HG02970 (cell line): ENCODE measurements around the gene SIRT3.
"Not testable (repeated sequence)": the region's sequence is repeated elsewhere in the genome, so short reads cannot be mapped to it uniquely, and the experiment has no call there.

Source experiments
- ATAC-seq: cut with Tn5 transposase; IDR thresholded peaks from one replicate; pipeline ENCODE4 v1.9.1; 2021; ENCODE audit warnings: mild to moderate bottlenecking, moderate library complexity, moderate number of reproducible peaks; ENCODE audit not compliant: unreplicated experiment, low FRiP score

The SIRT3 gene

DNA sequence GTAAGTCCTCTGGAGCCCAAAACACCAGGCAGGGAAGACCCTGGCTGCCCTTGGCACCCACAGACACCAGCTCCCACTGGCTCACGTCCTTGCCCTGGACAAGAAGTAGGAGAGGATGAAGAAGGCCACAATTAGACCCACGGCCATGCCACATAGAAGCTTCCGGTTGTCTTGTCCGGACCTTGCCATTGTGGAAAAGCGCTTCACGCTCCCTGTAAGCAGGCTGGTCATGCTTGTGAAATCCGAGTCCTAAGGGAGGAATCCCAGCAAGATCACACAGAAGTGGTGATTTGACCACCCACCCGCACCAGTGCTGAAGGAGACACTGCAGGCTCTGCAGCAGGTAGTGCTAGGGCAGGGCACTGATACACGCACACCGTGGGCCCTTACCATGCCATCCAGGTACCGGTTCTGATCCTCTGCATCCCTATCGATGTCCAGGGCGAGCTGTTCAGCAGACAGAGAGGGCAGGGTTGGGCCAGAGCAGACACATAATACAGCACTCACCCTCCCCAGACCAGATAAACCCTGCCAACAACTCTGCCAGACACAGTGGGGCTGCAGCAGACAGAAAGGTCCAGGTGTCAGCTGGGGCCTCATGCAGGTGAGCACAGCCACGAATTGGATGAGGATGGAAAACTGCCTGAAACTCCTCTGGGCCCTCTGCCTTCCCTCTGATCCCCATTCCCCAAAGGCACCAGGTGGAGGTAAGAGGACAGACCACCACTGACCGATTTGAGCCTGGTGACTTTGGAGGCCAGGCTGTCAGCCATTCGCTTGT lies 30.7 kb downstream of the SIRT3 start:
- no peak for ATAC-seq

DNA sequence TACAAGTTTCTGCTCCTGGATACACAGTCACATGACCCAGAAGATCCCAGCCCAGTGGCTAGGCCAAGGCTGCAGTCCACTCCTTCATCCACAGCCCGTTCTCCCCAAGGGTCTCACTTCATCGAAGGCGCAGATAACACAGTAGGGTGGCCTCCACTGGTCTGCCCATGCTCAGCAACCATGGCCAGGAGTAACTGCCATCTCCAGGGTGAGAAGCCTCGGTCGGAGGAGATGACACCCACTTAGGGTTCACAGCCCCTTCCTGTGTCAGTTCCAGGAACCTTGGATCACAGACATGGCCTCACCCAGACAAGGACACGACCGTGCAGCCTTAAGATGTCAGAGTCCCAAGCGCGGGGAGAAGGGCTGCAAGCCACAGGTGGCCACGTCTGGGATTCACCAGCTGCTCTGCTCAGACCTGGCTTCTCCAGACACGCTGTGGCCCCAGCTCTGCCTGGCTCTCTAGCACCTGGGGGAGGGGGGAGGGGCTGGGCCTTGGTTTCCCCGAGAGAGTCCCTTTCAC lies 31.5 kb downstream of the SIRT3 start:
- ATAC-seq: no peak

DNA sequence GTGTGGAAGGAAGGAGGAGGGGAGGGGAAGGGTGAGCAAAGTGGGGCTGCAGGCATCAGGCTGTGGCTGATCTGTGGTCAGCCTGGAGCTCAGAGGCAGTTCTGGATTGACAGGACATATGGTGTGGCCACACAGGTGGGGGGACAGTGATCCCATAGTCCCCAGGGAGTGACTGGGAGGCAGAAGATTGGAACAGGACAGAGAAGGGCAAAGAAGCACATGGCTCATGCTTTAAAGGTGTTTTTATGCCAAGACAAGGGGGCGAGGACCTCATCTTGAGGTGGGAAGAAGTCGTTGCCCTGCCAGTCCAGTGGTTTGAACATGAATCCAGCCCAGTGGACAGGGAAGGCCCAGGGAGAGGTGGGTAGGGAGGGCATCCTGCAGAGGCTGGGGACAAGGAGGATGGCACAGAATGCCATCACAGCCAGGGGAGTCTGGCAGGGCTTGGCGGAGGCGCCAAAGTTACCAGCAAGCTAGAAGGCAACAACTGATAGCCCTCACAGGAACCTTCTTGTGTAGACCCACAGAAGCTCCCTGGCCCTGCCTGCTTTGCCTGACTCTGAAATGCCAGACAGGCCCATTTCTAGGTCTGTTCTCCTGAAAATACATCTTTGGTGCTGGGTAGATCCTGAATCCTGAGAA lies 32.1 kb downstream of the SIRT3 start:
- no peak for ATAC-seq

DNA sequence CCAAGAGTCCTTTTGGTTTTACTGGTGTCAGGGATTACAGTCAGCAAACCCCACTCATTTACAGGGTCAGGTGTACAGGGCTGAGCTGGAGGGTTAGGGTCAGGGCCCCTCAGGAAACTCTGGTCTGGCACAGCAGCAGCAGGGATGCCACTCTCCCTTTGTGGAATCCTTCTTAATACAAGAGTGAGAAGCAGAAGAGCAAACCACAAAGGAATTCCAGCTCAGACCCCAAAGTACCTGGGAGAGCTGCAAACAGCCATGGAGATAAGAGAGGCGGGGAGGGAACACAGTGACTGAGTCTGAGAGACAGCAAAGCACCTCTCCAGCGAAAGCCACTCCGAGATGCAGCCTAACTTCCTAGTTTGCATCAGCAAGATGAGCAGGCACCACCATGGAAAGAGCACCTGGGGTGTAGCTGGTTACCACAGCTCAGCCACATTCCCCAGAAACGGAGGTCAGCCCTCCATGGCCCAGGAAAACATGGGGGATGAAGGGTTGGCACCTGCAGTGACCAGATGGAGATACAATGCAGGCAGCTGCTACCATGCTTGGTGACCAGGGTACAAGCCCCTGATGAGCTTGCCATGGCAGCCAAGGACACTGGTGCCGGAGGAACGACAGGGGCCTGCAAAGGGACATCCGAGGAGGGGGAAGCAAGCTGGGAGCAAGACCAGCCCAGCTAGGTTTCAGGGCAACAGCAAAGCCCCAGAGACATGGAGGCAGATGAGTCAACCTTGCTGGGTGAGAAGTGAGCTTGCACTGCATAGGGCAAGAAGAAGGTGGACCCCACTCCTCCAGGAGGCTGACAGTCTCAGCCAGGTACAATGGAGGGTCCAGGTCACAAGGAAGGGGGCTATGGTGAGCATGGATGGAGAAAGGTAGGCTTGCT lies 32.8 kb downstream of the SIRT3 start:
- ATAC-seq: no peak

DNA sequence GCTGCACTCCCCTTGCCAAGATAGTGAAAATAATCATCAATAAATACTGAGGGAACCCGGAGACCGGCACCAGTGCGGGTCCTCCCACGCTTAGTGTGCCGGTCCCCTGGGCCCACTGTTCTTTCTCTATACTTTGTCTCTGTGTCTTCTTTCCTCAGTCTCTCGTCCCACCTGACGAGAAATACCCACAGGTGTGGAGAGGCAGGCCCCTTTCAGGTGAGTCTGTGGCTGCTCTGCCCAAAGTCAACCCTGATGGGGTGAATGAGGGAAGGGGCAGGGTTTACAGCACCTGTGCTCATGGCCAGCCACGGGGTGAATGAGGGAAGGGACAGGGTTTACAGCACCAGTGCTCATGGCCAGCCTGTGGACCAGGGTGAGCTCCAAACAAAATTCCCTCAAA lies 33.7 kb downstream of the SIRT3 start:
- ATAC-seq: no peak

DNA sequence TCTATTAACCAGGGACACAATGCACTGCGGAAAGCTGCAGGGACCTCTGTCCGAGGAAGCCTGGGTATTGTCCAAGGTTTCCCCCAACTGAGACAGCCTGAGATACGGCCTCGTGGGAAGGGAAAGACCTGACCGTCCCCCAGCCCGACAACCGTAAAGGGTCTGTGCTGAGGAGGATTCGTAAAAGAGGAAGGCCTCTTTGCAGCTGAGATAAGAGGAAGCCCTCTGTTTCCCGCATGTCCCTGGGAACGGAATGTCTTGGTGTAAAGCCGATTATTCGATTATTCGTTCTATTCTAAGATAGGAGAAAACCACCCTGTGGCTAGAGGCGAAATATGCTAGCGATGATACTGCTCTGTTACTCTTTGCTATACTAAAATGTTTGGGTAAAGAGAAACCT lies 34.2 kb downstream of the SIRT3 start:
- ATAC-seq: no peak

DNA sequence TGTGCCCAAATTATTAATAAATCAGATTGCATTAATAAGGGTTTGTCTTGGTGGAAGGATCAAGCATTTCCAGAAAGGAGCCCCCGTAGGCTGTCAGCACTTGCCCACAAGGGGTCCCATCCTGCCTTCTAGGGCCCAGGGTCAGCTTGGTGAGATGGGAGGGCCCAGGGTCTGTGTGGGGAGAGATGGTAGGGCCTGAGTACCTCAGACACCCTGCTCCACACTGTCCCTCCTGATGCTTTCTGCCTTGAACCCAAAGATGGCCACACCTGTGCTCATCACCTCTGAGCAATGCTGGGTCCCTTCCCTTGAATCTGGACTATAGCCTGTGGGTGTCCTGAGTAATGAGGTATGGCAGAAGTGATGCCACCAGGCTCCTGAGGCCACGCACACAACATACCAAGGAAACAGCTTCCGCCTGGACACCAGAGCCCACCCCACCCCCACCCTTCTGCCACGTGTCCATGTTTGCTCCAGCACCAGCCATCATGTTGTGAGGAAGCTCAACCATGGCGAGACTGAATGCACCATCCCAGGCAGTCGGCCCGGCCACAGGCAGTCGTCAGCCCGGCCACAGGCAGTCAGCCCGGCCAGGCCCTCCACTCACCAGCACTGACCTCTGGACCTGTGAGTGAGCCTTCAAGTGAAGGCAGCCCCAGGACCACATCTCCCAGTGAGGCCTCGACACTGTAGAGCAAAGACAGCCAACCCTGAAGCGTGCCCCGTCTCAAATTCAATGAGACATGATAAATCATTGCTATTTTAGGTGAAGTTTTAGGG lies 35.7 kb downstream of the SIRT3 start:
- no peak for ATAC-seq

DNA sequence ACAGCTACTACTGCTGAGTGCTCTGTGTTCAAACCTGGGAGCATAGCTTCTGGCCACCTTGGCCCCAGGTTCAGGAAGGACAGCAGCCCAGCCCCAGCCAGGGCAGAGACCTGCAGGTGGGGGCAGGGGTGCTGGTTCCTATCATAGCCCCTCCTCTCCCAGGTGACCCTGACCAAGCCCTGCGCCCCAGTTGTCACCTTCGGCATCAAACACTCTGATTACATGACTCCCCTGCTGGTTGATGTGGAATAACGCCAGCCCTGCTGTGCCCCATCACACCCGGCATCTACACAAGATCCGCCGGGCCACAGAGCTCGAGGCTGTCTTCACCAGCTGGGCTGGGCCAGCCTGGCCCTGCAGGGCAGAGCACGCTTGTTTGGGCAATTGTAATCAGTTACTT lies 36.4 kb downstream of the SIRT3 start:
- no peak for ATAC-seq

DNA sequence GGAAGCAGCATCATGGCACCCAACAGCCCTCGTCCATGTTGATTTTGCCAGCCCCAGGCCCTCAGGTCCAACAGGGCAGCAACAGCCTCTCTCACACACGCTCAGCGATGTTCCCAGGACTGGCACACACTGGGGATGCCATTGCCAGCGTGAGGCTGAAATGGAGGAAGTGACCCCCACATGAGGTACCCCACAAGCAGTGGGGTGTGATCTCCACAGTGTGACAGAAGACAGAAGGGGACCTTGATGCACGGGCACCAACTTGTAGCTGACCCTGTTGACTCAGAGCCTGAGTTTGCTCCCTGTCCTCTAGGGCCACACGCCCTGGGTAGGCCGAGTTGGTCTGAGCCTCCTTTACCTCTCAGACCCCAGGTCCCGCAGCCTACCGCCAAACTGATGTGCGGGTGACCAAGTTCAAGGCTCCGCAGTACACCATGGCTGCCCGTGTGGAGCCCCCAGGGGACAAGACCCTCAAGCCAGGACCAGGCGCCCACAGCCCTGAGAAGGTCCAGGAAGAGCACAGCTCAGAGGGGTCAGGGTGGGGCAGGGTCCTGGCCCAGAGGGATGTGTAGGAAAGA lies 37.0 kb downstream of the SIRT3 start:
- ATAC-seq: no peak

DNA sequence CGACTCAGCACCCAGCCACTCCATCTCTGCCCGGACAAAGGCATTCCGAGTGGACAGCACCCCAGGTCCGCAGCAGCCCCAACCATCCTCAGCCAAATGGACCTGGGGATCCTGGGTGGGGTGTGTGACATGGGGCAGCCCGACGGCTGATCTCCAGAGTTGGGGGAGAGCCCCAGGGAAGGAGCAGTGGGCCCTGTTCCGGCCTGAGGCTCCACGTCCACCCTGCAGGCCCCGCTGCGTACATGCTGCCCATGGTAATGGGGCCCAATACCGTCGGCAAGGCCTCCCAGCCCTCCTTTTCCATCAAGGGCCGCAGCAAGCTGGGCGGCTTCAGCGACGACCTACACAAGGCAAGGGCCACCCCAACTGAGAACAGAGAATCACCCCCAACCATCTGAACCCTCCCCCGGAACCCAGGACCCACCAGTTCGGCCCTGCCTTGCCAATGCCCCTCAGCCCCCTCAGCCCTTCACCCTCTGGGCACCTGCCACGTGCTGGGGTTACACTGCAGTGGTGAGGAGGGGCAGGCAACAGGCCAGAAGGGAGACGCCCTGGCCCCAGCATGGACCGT lies 37.8 kb downstream of the SIRT3 start:
- ATAC-seq: no peak

DNA sequence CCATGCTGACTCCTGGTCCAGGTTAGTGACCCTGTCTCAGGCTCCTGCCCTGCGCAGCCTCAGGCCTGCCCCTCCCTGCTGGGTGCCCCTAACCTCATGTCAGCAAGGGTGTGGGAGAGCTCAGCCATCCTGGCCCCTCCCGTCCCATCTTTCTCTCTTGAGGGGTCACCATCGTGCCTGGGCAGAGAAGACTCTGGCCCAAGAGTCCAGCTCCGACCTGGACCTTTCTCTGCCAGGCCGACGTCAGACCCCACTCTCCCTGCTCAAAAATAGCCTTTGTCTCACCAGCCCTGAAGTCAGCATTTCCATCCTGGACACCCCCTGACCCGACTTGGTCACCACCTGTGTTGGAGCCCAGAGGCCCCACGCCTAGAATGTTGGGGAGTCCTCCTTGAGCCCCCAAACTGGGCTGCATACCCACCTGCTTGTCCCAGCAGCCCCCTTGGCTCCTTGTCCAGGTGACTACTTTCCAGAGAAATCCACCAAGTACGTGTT lies 38.4 kb downstream of the SIRT3 start:
- no peak for ATAC-seq

DNA sequence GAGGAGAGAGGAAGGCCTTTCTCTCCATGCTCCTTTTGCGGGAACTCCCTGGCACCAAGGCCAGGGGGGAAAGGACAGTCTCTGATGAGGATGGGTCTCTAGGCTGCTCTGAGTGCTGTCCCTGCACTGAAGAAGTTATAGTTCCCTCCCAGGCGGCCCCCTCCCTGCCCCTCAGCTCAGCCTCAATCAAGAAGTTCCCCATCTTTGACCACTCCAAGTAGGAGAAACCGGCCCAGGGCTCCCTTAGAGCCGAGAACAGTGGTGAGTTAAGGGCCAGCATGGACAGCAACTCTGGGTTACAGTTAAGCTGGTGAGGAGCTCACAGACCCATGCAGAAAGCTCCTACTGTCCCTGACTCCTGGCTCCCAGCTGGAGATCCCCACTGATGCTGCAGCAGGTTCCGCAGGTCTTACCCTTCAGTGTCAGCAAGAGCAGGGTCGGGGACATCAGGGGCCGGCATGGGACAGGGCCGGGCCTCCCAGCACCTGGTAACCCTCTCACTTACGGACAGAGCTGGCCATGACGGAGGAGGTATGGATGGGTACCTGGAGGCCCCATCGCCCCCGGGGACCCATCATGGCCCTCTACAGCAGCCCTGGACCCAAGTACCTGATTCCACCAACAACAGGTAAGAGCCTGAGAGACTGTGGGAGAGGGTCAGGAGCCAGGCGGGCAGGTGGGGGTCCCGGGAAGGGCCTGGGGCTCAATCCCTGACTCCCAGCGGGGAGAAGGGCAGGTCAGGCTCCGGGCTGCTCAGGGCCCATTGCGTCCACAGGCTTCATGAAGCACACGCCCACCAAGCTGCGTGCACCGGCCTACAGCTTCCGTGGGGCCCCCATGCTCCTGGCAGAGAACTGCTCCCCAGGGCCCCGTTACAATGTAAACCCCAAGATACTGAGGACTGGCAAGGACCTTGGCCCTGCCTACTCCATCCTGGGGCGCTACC lies 39.1 kb downstream of the SIRT3 start:
- ATAC-seq: no peak

DNA sequence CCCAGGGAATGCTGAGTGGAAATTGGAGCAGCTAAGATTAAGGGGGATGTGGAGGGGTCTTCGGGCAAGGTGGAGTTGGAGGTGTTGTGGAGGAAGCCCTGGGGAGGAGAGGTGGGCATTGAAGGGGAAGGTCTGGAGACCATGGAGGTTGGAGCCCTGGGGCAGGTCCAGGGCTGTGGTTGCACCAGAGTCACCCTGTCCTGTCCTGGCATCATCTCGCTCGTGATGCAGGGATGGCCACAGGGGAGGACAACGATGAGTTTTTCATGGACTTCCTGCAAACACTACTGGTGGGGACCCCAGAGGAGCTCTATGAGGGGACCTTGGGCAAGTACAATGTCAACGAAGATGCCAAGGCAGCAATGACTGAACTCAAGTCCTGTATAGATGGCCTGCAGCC lies 42.7 kb downstream of the SIRT3 start:
- ATAC-seq: not testable (repeated sequence)

DNA sequence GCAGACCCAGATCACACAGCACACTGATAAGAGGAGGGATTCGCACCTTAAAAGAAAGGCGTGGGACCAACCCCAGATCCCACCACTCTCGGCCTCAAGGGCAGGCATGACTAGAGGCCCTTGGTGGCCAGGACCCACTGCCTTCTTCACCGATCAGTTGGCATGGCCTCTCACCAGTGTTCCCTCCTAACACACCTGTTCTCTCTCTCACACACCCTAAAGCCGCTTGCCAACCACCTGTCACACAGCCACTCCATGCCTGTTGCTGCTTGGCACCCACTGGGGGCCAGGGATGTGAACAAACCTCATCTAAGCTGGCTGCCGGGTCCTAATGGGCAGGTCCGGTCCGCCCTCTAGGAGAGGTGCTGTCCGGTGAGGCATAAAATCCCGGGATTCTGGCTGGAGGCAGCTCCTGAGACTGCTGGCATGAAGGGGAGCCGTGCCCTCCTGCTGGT lies 43.4 kb downstream of the SIRT3 start, which contains the start of gene SCGB1C1:
Gene SCGB1C1, plus strand, starts transcription at position 405 of the 455 bp plus-strand sequence. Its CDS starts 22 bp downstream, at position 427.
- not testable (repeated sequence) for ATAC-seq

DNA sequence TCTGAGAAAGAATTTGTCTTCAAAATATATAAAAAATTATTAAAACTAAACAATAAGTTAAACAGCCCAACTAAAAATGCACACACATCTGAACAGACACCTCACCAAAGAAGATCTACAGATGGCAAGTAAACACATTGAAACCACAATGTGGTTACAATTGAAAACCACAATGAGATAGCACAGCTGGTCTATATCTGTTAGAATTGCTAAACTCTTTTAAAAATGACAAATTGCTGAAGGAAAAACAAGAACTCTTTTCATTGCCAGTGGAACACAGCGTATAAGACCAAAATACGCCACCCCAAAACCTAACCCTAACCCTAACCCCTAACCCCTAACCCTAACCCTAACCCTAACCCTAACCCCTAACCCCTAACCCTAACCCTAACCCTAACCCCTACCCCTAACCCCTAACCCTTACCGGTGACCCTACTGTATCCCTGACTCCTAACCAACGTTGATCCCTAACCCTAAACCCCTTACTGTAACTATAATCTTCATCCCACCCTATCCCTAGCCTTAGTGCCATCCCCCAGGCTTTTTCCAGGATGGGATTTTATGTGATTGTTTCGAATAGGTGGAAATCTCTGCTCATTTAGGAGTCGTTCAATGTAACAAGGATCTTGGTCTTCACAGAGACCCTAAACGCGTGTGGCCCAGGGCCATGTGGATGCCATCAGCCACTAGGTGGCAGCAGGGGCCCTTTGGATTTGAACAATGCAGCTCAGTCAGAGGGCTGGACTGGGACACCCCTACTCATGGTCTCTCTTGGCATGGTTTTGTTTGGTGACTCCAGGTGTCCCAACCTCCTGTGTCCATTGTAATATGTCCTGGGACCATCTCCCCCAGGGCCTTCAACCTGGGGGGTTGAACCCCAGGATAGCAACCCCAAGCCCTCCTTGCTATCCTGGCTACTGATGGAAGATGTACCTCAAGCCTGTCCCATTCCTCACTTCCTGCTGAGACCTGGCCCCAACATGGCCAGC lies 44.4 kb downstream of the SIRT3 start:
- not testable (repeated sequence) for ATAC-seq

DNA sequence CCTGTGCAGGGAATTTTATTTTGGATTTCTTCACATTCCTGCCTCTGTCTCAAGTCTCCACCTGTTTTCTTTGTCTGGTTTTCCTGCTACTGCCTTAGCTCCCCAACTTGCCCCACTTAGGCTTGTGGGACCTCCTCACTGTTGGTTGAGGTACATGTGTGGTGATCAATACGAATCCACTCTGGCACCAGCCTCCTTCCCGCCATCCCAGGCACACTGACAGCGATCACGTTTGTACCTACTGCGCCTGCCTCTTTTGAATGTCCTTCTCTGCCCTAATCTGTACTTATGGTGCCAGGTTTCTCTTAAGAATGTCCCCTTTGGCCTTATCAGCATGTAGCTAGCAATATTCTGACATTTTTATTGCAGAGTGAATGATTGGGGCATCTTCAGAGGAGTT lies 45.6 kb downstream of the SIRT3 start:
- not testable (repeated sequence) for ATAC-seq

DNA sequence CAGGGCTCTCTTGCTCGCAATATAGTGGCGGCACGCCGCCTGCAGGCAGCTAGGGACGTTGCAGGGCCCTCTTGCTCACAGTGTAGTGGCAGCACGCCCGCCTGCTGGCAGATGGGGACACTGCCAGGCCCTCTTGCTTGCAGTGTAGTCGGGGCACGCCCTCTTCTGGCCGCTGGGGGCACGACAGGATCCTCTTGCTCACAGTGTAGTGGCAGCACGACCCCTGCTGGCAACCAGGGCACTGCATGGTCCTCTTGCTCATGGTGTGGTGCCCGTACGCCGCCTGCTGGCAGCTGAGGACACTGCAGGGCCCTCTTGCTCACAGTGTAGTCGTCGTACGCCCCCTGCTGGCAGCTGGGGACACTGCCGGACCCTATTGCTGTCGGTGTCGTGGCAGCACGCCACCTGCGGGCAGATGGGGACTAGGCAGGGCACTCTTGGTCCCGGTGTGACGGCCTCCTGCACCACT lies 46.3 kb downstream of the SIRT3 start:
- peak; percentile 79 for ATAC-seq
